T-helper 17 cell (primary cell): Measurements from ENCODE around the gene OSCAR. TPM values are rescaled to one million over a fixed set of nuclear protein-coding genes. Genes with fewer than 3 reads are reported as not detected.

Experiments used
- total RNA-seq, 4 donors: library from RNA in 2 of 4; stranded (reverse) in 2 of 4; gene quantifications; one replicate each; pipeline ENCODE4 v1.2.3 and lab custom pipeline; 2022 to 2026

OSCAR gene
- total RNA-seq, 2 donors from 2014 or later = 0.83 to 2.5 TPM

Other genes starting within 250 kb of the OSCAR start
- gene MYADM, start 232.9 kb downstream of the OSCAR start, total RNA-seq = 100 to 1,000 TPM; 392 to 670 TPM
- 1 to 10 TPM; 1.1 to 1.4 TPM for gene PRKCG, start 218.6 kb downstream of the OSCAR start, total RNA-seq
- not detected for gene CACNG7, start 191.5 kb downstream of the OSCAR start, total RNA-seq
- gene CACNG8, start 137.9 kb downstream of the OSCAR start, total RNA-seq = under 1 TPM; 0.05 to 0.22 TPM
- gene CACNG6, start 109.2 kb downstream of the OSCAR start, total RNA-seq = not detected
- gene VSTM1, start 36.9 kb downstream of the OSCAR start, total RNA-seq = under 1 TPM in 1 of 2 donors, not detected in 1; 0.73 TPM
- not detected for gene TARM1, start 19.4 kb downstream of the OSCAR start, total RNA-seq
- 10 to 100 TPM; 49.9 to 54.6 TPM for gene NDUFA3, start 2.1 kb upstream of the OSCAR start, total RNA-seq
- gene TFPT, start 14.9 kb upstream of the OSCAR start, total RNA-seq = 10 to 100 TPM; 14.9 TPM
- 10 to 100 TPM; 49.4 to 56.8 TPM for gene PRPF31, start 15.0 kb upstream of the OSCAR start, total RNA-seq
- 10 to 100 TPM; 44.5 to 45.4 TPM for gene CNOT3, start 37.0 kb upstream of the OSCAR start, total RNA-seq
- gene LENG1, start 58.9 kb upstream of the OSCAR start, total RNA-seq = 1 to 10 TPM; 8.0 to 9.0 TPM
- 1 to 10 TPM; 1.3 to 3.1 TPM for gene TMC4, start 72.4 kb upstream of the OSCAR start, total RNA-seq
- gene MBOAT7, start 88.8 kb upstream of the OSCAR start, total RNA-seq = 10 to 100 TPM; 18.4 to 24.5 TPM
- 1 to 10 TPM; 8.1 to 8.9 TPM for gene TSEN34, start 90.5 kb upstream of the OSCAR start, total RNA-seq
- gene RPS9, start 100.1 kb upstream of the OSCAR start, total RNA-seq = 1,000 to 10,000 TPM; 1,676 to 1,883 TPM
- gene LILRB3, start 122.2 kb upstream of the OSCAR start, total RNA-seq = 1 to 10 TPM; 5.2 to 6.2 TPM
- gene LILRA6, start 142.0 kb upstream of the OSCAR start, total RNA-seq = 1 to 10 TPM in 1 of 2 donors, under 1 TPM in 1; 0.91 to 2.4 TPM
- under 1 TPM in 1 of 2 donors, not detected in 1; 0.20 TPM for gene LILRB5, start 156.5 kb upstream of the OSCAR start, total RNA-seq
- gene LILRB2, start 180.3 kb upstream of the OSCAR start, total RNA-seq = 1 to 10 TPM; 1.5 to 6.3 TPM
- 1 to 10 TPM; 1.1 to 3.5 TPM for gene LILRA5, start 212.4 kb upstream of the OSCAR start, total RNA-seq
- under 1 TPM in 1 of 2 donors, not detected in 1; 0.86 TPM for gene LILRA4, start 238.4 kb upstream of the OSCAR start, total RNA-seq